Activated T-cell treated with anti-CD3 and anti-CD28 coated beads for 24 hours (primary cell): Measurements from ENCODE around the gene RNF223.
"Not testable (repeated sequence)": the region's sequence is repeated elsewhere in the genome, so short reads cannot be mapped to it uniquely, and the experiment has no call there.

Source experiments
- DNase-seq: peaks from one replicate; pipeline ENCODE4 v3.0.0-alpha.2; 2020; ENCODE audit warnings: low read depth

The RNF223 gene

DNA sequence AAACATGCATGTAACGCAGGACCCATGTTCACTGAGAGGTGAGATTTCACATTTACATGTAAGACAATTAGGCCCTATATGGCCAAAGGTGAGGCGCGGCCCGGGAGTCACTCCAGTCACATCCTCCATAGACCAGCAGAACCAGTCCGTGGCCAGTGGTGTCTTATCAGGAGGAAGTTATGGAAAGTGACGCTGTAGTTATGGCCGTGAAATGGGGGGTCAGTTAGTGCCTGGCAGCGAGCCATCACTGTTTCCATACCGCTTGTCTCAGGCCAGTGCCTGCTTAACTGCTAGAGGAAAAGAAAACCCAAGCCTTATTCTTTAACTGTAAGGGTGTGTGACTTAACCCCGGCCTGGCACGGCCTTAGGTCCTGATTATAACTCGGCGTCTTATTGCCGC is 35.6 kb upstream of the RNF223 start:
- DNase-seq, result no peak

DNA sequence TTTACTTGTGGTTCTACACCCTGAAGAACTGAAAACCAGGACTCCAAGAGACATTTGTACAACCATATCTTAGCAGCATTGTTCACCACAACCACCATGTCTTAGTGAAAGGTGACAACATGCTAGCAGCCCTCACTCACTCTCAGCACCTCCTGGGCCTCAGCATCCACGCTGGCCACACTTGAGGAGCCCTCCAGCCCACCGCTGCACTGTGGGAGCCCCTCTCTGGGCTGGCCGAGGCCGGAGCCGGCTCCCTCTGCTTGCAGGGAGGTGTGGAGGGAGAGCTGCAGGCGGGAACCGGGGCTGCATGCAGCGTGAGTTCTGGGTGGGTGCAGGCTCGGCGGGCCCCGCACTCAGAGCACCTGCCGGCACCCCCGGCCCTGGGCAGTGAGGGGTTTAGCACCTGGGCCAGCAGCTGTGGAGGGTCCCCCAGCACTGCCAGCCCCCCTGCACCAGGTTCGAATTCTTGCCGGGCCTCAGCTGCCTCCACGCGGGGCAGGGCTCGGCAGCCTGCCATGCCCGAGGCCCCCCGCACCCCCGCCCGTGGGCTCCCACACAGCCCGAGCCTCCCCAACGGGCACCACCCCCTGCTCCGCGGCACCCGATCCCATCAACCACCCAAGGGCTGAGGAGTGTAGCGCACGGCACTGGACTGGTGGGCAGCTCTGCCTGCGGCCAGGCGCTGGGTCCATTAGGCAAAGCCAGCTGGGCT is 32.6 kb upstream of the RNF223 start:
- DNase-seq, result no peak

DNA sequence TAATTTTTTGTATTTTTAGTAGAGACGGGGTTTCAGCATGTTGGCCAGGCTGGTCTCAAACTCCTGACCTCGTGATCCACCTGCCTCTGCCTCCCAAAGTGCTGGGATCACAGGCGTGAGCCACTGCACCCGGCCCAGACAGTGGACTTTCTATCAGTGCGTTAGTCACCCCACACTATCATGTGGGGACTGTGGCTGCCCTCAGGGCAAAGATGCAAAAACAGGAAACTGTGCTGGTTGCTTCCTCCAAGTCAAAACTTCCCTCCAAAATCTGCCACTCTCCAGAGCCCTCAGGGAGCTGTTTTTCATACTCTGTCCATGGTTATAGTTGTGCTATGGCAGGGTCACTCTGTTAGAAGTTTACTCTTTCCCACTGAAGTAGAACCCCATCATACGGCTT is 30.0 kb upstream of the RNF223 start:
- not testable (repeated sequence) for DNase-seq

DNA sequence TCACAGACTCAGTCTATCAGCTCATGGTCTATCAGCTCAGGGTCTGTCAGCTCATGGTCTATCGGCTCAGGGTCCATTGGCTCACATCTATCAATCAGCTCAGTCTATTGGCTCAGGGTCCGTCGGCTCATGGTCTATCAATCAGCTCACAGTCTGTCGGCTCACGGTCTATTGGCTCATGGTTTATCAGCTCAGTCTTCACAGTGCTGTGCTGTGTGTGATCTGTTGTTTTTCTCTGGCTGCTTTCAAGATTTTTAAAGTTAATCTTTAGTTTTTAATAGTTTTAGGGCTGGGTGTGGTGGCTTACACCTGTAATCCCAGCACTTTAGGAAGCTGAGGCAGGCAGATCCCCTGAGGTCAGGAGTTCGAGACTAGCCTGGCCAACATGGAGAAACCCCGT is 27.4 kb upstream of the RNF223 start:
- no peak for DNase-seq

DNA sequence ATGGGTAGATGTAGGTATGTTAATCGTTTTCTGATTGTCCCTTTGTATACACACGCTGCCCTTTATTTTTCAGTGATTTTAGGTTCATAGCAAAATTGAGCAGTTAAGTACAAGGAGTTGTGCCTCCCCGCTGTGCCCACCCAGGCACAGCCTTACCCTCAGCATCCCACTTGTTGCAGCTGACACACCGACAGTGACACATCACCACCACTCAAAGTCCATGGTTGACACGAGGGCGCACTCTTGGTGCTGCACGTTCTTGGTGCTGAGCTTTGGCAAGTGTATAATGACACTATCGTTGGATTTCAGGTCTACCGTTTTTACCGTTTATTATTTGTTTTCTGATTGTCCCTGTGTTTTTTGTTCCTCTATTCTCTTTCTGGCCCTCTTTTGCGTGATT is 26.2 kb upstream of the RNF223 start:
- DNase-seq, result no peak

DNA sequence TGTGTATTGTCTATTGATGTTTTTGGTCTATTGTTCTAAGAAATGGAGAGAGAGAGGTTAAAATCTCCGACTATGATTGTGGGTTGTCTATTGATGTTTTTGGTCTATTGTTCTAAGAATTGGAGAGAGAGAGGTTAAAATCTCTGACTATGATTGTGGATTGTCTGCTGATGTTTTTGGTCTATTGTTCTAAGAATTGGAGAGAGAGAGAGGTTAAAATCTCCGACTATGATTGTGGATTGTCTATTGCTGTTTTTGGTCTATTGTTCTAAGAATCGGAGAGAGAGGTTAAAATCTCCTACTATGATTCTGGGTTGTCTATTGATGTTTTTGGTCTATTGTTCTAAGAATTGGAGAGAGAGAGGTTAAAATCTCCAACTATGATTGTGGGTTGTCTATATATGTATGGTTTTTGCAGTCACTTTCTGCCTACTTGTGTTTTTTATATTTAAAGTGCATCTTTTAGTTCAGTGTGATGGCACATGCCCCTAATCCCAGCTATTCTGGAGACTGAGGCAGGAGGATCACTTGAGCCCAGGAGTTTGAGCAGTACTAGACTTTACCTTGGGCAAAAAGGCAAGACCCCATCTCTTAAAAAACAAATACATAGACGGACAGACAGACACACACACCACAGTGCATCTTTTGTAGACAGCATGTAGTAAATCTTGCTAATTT is 25.5 kb upstream of the RNF223 start:
- no peak for DNase-seq

DNA sequence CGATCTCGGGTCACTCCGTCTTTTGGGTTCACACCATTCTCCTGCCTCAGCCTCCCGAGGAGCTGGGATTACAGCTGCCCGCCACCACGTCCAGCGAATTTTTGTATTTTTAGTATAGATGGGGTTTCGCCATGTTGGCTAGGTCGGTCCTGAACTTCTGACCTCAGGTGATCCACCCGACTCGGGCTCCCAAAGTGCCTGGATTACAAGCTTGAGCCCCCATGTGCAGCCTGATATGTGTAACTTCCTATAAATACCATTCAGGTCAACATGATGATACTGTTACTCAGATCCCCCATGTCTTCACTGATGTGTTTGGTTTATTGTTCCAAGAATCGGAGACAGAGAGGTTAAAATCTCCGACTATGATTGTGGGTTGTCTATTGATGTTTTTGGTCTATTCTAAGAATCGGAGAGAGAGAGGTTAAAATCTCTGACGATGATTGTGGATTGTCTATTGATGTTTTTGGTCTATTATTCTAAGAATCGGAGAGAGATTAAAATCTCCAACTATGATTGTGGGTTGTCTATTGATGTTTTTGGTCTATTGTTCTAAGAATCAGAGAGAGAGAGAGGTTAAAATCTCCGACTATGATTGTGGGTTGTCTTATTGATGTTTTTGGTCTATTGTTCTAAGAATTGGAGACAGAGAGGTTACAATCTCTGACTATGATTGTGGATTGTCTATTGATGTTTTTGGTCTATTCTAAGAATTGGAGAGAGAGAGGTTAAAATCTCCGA is 24.7 kb upstream of the RNF223 start:
- DNase-seq, result no peak

DNA sequence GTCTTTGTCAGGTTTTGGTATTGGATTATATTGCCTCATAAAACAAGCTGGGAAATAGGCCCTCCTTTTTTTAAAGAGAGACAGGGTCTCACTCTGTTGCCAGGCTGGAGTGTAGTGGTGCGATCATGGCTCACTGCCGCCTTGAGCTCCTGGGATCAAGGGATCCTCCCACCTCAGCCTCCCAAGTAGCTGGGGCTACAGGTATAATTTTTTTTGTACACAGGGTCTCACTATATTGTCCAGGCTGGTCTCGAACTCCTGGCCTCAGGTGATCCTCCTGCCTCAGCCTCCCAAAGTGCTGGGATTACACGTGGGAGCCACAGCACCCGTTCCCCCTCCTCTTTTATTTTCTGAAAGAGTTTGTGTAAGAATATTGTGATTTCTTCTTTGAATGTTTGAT is 22.0 kb upstream of the RNF223 start:
- not testable (repeated sequence) for DNase-seq

DNA sequence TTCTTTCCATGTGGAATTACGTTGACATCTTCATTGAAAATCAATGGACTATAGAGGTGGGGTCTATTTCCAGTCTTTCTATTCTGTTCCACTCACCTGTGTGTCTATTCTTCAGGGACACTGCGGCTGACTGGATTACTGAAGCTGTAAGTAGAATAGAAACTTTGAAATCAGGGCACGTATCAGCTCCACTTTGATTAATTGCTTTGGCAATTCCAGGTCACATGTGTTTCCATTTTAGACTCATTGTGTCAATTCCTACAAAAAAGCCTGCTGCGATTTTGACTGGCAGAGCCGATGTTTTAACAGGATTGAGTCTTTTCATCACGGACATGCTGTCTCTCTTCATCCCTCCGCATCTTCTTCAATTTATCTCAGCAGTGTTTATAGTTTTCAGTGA is 20.9 kb upstream of the RNF223 start:
- no peak for DNase-seq

DNA sequence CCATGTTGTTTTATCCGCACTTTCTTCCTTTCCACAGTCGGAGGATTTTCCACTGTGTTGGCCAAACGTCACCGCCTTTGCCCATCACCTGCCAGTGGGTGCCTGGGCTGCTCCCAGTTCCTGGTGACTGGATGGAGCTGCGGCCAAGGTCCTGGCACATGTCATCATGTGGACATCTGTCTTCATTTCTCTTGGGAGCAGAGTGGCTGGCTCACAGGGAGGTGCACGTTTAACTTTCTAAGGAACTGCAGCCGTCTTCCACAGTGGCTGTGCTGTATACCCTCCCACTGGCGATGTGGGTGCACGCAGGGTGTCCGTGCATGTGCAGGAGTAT is 19.5 kb upstream of the RNF223 start:
- DNase-seq, result no peak

DNA sequence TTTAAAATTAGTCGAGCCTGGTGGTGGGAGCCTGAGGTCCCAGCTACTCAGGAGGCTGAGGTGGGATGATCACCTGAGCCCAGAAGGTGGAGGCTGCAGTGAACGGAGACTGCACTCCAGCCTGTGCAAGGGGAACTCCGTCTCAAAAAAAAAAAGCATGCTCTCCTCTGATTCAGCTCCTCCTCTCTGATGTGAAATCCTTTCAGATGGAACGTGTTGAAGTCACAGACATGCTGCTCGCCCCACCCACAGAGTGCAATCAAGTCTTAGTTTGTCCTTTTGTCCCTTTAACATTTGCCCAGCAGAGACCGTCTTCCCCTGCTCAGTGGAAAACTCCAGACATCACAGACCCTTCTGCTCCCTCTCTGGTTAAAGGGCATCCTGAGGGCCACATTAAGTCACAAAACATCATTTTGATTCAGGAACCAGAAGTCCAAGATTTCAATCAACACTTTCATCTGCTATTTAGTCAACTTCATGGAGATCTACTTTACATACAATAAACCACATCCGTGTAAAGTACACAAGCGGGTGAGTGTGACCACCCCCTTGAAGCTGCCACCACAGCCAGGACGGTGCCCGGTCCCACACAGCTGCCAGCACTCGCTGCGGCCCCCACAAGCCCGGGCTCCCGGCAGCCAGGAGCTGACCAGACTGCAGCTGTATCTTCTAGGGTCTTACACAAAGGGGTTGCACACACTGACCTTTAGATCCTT is 18.9 kb upstream of the RNF223 start:
- DNase-seq, result no peak

DNA sequence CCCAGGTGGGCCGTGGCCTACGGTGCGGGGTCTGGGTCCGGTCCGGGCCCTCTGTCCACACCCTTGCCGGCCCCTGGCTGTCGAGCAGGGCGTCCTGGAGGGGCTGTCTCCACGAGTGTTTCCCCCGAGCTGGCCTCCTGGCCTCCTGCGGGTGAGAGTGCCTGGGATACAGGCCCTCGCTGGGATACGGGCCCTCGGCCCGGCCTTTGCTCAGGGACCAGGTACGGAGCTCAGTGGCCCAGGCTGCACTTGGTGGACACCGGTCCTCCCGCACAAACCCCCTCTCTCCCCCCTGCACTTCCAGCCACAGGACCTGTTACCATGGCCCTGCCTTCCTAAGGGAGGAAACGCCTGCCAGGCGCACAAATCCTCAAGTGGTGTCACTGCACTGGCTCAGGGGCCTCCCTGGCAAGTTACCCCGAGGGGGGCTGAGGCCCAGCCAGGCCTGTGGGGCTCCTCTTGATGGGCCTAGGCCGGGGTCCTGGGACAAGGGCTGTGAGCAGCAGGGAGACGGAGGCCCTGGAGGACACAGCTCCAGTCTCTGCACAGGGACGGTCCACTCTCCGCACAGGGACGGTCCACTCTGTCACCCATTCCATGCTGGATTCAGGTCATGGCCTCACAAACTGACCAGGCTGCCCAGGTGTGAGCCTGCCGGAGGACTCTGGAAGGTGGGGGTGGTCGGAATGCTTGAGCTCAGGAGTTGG is 18.2 kb upstream of the RNF223 start:
- DNase-seq, result no peak

DNA sequence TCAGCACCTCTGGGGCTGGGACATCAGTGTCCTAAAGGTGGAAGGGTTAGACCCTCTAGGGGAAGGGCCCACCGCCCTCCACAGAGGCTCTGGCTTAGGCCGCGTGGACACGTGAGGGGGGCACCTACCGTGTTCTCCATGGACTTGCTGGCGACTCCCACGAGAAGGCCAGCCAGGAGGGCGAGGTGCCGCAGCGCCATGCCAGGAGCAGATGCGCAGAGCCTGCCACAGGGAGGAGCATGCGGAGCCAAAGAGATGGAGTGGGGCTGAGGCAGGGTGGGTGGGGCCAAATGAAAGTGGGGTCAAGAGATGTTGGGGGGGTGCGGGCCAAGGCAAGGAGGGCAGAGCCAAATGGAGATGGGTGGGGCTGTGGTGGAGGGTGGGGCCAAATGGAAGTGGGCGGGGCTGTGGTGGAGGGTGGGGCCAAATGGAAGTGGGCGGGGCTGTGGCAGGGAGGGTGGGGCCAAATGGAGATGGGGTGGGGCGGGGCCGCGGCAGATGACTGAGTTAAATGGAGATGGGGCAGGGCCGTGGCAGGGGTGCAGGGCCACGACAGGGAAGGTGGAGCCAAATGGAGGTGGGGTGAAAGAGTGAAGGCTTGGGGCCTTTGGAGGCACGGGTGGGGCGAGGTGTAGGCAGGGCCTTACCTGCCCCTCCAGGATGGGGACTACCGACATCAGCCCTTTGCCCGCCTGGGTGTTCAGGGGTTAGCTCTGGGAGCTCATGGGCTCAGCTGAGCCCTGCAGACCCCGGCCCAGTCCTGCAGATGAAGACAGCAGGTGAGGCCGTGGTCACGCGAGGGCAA is 17.4 kb upstream of the RNF223 start:
- no peak for DNase-seq

DNA sequence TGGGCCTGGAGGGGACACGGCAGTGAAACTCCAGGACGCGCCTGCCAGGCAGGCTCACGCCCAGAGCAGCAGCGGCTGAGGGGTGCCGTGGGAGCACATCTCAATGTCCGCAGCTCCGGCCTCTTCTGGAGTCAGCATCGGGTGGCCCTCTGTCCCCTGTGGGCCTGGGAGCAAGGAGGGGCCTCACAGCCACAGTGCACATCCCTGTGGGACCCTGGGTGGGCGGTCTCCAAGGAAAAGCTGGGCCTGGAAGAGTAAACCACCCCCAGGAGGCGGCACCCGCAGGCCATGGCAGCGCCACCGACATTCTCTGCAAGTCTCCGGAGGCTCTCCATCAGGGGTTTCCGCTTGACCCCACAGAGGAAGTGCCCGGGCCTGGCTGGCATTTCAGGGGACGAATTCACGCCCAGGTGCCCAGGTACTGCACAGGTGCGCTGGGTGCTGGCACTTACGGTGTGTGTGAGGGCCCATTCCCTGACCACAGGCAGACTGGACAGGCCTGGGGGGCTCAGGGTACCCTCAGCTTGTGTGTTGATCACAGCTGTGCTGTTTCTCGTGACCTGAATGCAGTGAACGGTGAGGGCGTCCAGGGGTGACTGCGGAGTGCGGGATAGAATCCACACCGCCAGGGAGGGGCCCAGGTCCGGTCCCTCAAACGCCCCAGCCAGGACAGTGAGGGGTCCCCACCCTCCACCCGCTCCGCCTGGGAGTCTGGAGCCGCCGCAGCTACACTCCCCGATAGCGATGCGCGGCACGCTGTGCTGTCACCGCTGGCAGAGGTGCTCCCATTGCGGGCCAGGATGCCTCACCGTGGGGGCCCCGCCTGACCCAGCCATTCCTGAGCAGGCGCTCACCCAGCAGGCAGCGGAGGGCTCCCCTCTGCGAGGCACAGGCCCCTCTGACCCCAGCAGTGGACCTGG is 16.6 kb upstream of the RNF223 start:
- DNase-seq, result no peak

DNA sequence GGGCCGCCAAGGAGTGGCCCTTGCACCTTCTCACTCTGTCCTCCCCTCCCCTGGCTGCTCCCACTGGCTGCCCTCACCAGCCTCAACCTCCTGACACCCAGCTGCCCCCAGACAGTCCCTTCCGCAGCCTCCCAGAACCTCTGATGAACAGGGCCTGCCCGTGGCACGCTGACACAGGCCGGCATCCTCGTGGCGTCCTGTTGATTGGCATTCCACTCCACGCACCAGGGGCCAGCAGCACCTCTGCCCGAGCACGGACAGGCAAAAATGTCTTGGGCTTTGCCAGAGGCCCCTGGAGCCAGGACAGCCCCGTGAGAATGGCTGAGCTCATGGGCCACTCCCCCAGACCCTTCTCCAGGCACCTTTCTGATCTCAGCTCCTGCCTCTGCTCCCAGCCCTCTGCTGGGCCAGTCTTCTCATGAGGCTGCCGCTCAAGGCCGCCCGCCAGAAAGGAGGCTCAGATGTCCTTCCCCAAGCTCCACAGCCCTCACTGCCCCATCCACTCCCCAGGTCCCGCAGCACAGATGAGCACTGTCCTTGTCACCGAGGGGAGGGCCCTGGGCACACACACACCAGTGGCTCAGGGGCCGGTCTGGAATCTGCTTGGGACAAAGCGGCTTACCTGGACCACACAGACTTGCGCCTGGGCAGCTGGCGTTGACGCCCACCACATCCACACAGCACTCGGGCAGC is 15.8 kb upstream of the RNF223 start:
- no peak for DNase-seq

DNA sequence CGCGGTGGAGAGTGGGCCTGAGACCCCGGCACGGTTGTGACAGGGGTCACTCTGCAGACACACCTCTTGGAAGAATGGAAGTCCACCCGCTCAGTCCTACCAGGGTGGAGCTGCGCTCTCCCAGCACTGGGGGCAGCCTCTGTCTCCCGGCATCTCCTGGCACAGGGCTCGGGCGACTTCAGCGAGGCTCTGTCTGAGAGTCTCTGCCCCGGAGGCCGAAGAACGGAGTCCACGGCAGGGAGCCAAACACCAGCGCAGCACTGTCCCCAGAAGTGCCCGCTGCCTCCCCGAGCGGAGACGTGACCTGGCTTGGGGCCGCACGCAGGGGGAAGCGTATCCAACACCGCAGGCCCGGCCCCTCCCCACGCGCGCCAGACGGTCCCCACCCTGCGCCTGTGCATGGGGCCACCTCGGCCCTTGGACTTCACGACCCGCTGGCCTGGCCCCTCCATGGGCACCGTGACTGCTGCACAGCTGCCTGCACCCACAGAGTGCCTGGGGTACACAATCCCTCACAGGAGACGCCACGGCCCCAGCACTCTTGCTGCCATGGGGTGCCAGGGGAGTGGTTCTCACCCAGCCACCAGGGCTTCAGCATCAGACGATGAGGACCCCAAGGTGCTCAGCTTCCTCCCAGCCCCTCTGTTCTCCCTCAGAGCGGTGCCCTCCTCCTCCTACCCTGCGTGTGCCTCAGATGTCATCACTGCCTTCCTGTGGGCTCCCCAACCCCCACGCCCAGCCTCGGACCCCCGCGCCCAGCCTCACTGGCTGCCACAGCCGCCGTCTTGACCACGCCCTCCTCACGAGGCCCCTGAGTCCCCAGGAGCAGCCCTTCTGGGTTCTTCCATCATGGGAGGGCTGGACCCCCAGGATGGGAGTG is 14.9 kb upstream of the RNF223 start:
- DNase-seq, result no peak

DNA sequence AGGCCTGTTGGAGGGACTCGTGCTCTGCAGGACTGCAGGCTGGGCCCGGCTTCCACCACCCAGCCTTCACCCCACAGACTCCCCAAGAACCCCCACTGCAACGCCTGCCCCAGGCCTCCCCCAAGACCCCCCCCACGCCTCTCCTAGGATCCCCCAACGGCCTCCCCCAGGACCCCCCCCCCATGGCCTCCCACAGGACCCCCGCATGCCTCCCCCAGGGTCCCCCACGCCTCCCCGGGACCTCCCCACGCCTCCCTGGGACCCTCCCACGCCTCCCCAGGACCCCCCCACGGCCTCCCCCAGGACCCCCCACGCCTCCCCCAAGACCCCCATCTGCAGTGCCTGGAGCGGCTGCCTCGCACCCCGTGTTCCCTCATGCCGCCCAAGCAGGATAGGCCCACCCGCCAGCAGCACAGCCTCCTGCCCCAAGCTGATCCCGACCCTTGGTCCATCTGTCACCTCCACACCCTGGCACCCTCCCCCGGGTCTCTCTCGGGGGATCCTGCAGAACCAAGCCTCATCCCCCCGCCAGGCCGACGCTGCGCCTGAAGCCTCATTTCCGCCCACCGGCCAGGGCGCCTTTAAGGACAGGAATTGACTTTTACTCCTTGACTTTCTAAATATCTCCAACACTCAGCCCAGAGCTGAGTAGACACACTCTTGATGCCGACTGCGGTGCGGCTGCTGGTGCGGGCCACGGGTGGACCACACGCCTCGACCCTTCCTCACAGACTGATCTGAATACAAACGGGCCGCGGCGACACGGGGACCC is 14.1 kb upstream of the RNF223 start:
- DNase-seq, result no peak
